ENCODE measurements around the gene UGT2B10.

UGT2B10 gene

DNA sequence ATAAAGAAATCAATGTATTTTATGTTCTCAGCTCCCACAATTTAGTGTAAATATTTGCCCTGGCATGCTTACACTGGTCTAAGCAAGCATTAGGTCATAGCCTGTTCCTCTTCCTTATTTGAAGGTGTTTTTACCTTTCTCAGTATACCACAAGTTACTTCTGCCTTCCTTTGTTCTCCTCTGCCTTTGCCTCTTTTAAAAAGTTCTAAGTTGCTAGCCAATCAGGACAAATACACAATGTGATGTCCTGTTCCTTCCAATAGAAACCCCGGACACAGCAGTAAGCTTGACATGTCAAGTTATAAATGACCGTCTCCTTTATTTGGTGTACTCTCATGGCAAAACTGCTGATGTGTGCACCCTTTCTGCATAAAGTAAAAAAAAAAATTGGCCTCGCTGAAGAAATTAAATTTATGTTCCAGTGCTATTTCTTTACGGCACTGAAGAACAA, 49.4 kb downstream of the UGT2B10 start:
- Histone ChIP-seq H3K36me3 (ENCODE audit: insufficient read depth, low read length) (no peaks in the 10 kb centered on the region), H3K27ac (no peak overlapping the region), H3K9me3 (ENCODE audit: low read depth, low read length) (no peaks in the 10 kb centered on the region), H3K4me3 (no peak overlapping the region), H3K9ac (ENCODE audit: insufficient read length) (no peak overlapping the region)
- TF ChIP-seq EZH2 (IDR thresholded peaks at IDR 0.05): no peak
- no peak for TF ChIP-seq FOXP2 (optimal IDR thresholded peaks at IDR 0.05; ENCODE audit: control extremely low read depth, extremely low read length, insufficient read depth)
- no peak for DNase-seq (ENCODE audit: low read depth, low spot score)

DNA sequence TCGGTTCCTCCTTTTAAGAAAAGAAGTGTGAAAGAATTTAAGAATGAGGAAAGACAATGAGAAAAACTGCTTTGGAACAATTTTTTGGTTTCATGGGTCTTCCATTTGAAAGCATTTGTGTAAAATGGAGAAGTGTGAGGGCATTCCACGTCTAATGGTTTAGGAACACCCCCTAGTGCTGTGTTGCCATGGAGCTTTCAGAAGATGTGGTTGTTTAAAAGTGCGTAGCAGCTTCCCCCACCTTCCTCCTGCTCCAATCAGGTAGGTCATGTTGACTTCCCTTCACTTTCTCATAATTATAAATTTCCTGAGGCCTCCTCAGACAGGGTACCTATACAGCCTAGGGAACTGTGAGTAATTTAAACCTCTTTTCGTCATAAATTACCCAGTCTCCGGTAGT, 50.0 kb downstream of the UGT2B10 start:
- DNase-seq (ENCODE audit: low read depth, low spot score): no peak
- no peak overlapping the region for H3K4me3 ChIP-seq
- no peaks in the 10 kb centered on the region for H3K36me3 ChIP-seq (ENCODE audit: insufficient read depth, low read length)
- no peaks in the 10 kb centered on the region for H3K9me3 ChIP-seq (ENCODE audit: low read depth, low read length)
- H3K27ac ChIP-seq: no peak overlapping the region
- no peak for TF ChIP-seq FOXP2 (optimal IDR thresholded peaks at IDR 0.05; ENCODE audit: control extremely low read depth, extremely low read length, insufficient read depth)
- TF ChIP-seq POLR2AphosphoS5 (IDR thresholded peaks at IDR 0.05; ENCODE audit: borderline replicate concordance, low read depth, low read length): no peak
- TF ChIP-seq EZH2 (IDR thresholded peaks at IDR 0.05): no peak
- no peak overlapping the region for H3K9ac ChIP-seq (ENCODE audit: insufficient read length)

DNA sequence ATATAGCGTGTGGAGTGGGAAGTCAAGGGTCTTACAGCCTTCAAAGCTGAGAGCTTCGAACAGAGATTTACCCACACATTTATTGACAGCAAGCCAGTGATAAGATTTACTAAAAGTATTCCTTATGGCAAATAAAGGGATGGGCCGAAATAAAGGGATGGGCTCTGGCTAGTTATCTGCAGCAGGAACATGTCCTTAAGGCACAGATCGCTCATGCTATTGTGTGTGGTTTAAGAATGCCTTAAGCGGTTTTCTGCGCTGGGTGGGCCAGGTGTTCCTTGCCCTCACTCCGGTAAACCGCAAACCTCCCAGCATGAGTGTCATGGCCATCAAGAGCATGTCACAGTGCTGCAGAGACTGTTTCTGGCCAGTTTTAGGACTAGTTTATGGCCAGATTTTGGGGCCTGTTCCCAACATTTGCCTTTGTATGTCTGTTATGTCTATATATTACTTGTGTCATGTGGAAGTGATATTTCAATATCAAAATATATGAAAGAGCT, 53.5 kb downstream of the UGT2B10 start:
- TF ChIP-seq POLR2AphosphoS5 (IDR thresholded peaks at IDR 0.05; ENCODE audit: borderline replicate concordance, low read depth, low read length) (no peak), EZH2 (IDR thresholded peaks at IDR 0.05) (no peak), FOXP2 (optimal IDR thresholded peaks at IDR 0.05; ENCODE audit: control extremely low read depth, extremely low read length, insufficient read depth) (no peak)
- no peak overlapping the region for H3K4me3 ChIP-seq
- H3K9me3 ChIP-seq (ENCODE audit: low read depth, low read length): no peaks in the 10 kb centered on the region
- no peak for DNase-seq (ENCODE audit: low read depth, low spot score)
- no peak overlapping the region for H3K27ac ChIP-seq
- H3K36me3 ChIP-seq (ENCODE audit: insufficient read depth, low read length): no peaks in the 10 kb centered on the region
- H3K9ac ChIP-seq (ENCODE audit: insufficient read length): no peak overlapping the region

DNA sequence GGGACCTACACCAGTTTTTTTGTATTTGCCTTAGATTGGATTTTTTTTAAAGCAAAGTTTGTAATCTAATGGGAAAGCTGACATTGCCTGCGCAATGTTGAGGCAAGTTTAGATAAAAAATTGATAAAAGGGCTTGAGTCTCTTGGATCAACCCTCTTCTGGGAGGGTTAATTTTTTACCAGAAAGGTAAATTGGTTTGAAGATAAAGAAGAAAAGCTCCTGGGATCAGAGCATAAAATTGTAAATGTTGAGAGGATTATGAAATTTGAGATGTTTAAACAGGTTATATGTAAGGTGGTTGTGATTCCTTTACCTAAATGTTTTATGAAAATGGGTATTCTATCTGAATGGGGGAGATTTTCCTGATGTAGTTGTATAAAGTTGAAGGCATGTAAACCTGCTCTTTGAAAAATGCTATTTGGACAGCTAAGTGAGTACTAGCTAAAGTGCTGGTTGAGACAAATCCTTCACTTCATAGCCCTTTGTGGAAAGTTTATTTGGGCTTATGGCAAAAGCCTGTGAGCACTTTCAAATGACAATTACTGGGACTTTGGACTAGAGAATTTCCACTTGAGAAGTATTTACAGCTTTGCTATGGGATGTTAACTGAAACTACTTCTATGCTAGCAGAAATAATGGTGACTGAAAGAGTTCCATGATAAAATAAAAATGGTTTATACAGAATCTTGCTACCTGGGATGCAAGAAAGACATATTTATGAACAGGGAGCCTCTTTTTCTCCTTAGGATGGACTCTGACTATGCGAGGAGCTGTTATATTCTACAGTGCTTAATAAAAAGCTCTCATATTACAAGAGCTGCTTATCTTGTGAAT, 56.2 kb downstream of the UGT2B10 start:
- Histone ChIP-seq H3K4me3 (no peak overlapping the region), H3K9me3 (ENCODE audit: low read depth, low read length) (no peaks in the 10 kb centered on the region), H3K9ac (ENCODE audit: insufficient read length) (no peak overlapping the region), H3K27ac (no peak overlapping the region), H3K36me3 (ENCODE audit: insufficient read depth, low read length) (no peaks in the 10 kb centered on the region)
- TF ChIP-seq POLR2AphosphoS5 (IDR thresholded peaks at IDR 0.05; ENCODE audit: borderline replicate concordance, low read depth, low read length): no peak
- TF ChIP-seq FOXP2 (optimal IDR thresholded peaks at IDR 0.05; ENCODE audit: control extremely low read depth, extremely low read length, insufficient read depth): no peak
- no peak for TF ChIP-seq EZH2 (IDR thresholded peaks at IDR 0.05)
- DNase-seq (ENCODE audit: low read depth, low spot score): no peak

DNA sequence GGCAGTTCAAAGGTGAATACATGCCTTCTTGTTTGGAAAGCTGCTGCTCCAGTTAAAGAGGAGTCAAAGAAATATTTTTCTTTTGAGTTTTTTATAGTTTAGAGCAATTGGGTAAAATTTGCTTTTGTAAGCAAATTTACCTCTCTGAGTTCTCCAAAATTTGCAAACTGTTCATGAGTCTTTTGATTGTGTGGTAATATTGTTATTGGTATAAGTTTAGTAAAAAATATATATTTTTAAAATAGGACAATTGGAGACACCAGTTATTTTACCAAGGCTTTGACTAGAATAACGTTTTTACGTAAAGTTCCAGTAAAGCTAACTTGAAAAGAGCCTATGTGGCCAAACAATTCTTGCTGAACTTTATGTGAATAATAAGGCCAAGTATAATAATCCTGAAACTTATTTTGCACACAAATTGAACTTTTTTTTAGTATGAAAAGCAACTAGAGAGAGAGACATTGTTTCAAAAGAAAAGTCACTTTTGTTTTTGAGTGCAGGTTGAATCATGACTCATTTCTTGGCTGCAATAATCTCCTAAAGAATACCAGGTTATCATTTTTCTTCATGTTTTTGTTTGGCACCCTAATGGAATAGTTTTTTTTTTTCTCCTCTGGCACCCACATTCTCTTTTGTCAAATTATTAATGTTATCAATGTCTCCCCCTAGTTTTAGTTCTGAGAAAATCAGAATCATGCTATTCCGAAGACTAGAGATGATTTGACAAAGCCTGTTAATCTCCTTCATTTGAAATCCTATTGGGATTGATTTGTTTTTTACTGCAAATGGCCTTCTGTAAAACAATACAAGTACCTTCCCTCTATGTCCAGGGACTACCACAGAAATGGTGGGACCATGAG, 57.1 kb downstream of the UGT2B10 start:
- no peaks in the 10 kb centered on the region for H3K9me3 ChIP-seq (ENCODE audit: low read depth, low read length)
- DNase-seq (ENCODE audit: low read depth, low spot score): no peak
- TF ChIP-seq POLR2AphosphoS5 (IDR thresholded peaks at IDR 0.05; ENCODE audit: borderline replicate concordance, low read depth, low read length) (no peak), FOXP2 (optimal IDR thresholded peaks at IDR 0.05; ENCODE audit: control extremely low read depth, extremely low read length, insufficient read depth) (no peak), EZH2 (IDR thresholded peaks at IDR 0.05) (no peak)
- no peak overlapping the region for H3K9ac ChIP-seq (ENCODE audit: insufficient read length)
- no peaks in the 10 kb centered on the region for H3K36me3 ChIP-seq (ENCODE audit: insufficient read depth, low read length)
- no peak overlapping the region for H3K27ac ChIP-seq
- no peak overlapping the region for H3K4me3 ChIP-seq

DNA sequence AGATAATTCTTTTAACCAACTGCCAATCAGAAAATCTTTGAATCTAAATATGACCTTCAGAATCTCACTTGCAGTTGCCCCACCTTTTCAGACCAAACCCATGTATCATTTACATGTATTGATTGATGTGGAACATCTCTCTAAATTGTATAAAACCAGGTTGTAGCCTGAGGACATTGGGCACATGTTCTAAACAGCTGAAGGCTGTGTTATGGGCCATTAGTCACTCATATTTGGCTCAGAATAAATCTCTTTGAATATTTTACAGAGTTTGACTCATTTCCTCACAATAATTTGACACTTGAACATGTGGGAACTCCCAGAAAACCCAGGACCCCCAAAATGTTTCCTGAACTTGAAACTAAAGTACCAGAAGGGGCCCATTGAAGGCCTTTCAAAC, 58.7 kb downstream of the UGT2B10 start:
- Histone ChIP-seq H3K9ac (ENCODE audit: insufficient read length) (no peak overlapping the region), H3K4me3 (no peak overlapping the region), H3K36me3 (ENCODE audit: insufficient read depth, low read length) (no peaks in the 10 kb centered on the region), H3K27ac (no peak overlapping the region), H3K9me3 (ENCODE audit: low read depth, low read length) (no peaks in the 10 kb centered on the region)
- DNase-seq (ENCODE audit: low read depth, low spot score): no peak
- no peak for TF ChIP-seq POLR2AphosphoS5 (IDR thresholded peaks at IDR 0.05; ENCODE audit: borderline replicate concordance, low read depth, low read length)
- no peak for TF ChIP-seq EZH2 (IDR thresholded peaks at IDR 0.05)
- no peak for TF ChIP-seq FOXP2 (optimal IDR thresholded peaks at IDR 0.05; ENCODE audit: control extremely low read depth, extremely low read length, insufficient read depth)

DNA sequence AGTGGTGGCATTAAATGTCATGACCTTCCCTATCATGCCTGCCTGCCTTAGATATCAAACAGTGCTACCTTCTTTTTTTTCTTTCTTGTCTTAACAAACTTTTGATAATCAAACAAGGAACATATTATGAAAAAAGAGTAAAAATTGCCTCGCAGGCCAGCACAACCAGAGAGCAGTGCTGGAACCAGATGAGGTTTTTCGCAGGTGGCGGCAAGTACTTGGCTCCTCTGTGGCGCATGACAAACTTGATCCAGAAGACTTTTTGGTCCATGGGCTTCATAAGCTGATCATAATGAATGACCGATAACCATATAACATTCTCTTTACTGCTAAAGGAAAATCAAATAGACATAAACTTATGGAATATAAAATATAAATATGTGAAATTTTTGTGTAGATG, 61.8 kb downstream of the UGT2B10 start:
- DNase-seq (ENCODE audit: low read depth, low spot score): no peak
- H3K4me3 ChIP-seq: no peak overlapping the region
- H3K36me3 ChIP-seq (ENCODE audit: insufficient read depth, low read length): no peaks in the 10 kb centered on the region

DNA sequence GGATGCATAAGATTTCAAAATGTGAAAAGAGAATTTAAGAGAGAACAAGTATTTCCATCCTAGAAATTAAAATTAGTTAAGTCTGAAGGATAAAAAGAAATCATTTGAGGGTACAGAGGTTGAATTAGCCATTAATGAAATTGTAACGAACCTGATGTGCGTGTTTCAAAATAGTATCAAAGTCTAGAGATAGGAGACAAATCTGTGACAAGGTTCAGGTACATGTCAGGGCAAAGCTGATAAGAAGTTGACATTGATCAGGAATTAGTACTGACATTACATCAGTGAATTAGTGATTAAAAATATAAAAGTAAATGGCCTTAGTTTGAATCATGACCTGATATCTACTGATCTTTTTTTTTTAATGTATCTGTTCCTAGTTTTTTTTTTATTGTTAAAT, 62.3 kb downstream of the UGT2B10 start:
- Histone ChIP-seq H3K27ac (no peak overlapping the region), H3K36me3 (ENCODE audit: insufficient read depth, low read length) (no peaks in the 10 kb centered on the region), H3K9ac (ENCODE audit: insufficient read length) (no peak overlapping the region), H3K4me3 (no peak overlapping the region), H3K9me3 (ENCODE audit: low read depth, low read length) (no peaks in the 10 kb centered on the region)
- TF ChIP-seq POLR2AphosphoS5 (IDR thresholded peaks at IDR 0.05; ENCODE audit: borderline replicate concordance, low read depth, low read length): no peak
- no peak for DNase-seq (ENCODE audit: low read depth, low spot score)

More for the DNA sequence above, 61.8 kb downstream of the UGT2B10 start:
- TF ChIP-seq POLR2AphosphoS5 (IDR thresholded peaks at IDR 0.05; ENCODE audit: borderline replicate concordance, low read depth, low read length) (no peak), FOXP2 (optimal IDR thresholded peaks at IDR 0.05; ENCODE audit: control extremely low read depth, extremely low read length, insufficient read depth) (no peak), EZH2 (IDR thresholded peaks at IDR 0.05) (no peak)
- Histone ChIP-seq H3K27ac (no peak overlapping the region), H3K9ac (ENCODE audit: insufficient read length) (no peak overlapping the region), H3K9me3 (ENCODE audit: low read depth, low read length) (no peaks in the 10 kb centered on the region)

Data from SK-N-MC (cell line).